ENCODE results near the gene COLGALT1.

DNA sequence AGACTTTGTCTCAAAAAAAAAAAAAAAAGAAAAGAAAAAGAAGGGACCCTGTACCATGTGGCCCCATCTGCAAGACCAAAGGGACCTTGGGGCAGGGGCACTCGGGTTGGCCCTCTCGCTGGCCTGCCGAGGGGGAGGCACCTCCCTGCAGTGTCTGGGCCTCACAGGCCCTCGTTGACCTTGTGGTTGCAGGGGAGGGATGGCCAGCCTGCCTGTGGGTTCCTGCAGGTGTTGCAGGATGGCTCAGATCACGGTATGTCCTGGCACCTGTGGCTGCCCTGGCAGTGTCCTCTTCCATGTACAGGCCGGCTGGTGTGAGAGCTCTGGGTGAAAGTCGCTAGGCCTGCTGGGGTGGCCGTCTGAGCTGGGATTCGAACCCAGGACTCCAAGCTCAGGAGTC, 48.7 kb upstream of the COLGALT1 start:
- TF ChIP-seq, protein P1, sequence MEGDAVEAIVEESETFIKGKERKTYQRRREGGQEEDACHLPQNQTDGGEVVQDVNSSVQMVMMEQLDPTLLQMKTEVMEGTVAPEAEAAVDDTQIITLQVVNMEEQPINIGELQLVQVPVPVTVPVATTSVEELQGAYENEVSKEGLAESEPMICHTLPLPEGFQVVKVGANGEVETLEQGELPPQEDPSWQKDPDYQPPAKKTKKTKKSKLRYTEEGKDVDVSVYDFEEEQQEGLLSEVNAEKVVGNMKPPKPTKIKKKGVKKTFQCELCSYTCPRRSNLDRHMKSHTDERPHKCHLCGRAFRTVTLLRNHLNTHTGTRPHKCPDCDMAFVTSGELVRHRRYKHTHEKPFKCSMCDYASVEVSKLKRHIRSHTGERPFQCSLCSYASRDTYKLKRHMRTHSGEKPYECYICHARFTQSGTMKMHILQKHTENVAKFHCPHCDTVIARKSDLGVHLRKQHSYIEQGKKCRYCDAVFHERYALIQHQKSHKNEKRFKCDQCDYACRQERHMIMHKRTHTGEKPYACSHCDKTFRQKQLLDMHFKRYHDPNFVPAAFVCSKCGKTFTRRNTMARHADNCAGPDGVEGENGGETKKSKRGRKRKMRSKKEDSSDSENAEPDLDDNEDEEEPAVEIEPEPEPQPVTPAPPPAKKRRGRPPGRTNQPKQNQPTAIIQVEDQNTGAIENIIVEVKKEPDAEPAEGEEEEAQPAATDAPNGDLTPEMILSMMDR (IDR thresholded peaks at IDR 0.05), result no peak
- TF ChIP-seq EZH2 (IDR thresholded peaks at IDR 0.05) (no peak), EZH2phosphoT487 (IDR thresholded peaks at IDR 0.05) (no peak)

Measured in neural progenitor cell (in vitro differentiated cells).